Endothelial cell of umbilical vein (primary cell): ENCODE measurements around the gene PARP16. TPM values are rescaled to one million over a fixed set of nuclear protein-coding genes. Genes with fewer than 3 reads are reported as not detected.
A peak's percentile ranks its signal among the peaks of the same experiment; 100 is the strongest.

Source experiments
- BruUV-seq: library from RNA; stranded (reverse); fragments of 400-500 nt; replicated peaks from 2 replicates; lab custom pipeline; 2021; lab: Mats Ljungman, UMichigan
- CTCF ChIA-PET: fragments of 300-600, 350-600 bp; sonication (Branson Sonifier 250); formaldehyde crosslinking; loops from one replicate; lab custom pipeline; 2021; ENCODE audit warnings: antibody characterized with exemption, inconsistent platforms; lab: Charles Lee
- POLR2A ChIA-PET: fragments of 300-600, 350-600 bp; sonication (Branson Sonifier 250); formaldehyde crosslinking; loops from one replicate; lab custom pipeline; 2021; ENCODE audit warnings: antibody characterized with exemption, inconsistent platforms; lab: Charles Lee
- DNase-seq: peaks from one replicate; pipeline ENCODE4 v3.0.0-alpha.2; 2011; ENCODE audit warnings: low read depth, low spot score
- FAIRE-seq: peaks from 2 replicates; lab custom pipeline; 2011; peaks lifted over from hg19 to GRCh38; lab: Jason Lieb, UNC
- H2AFZ ChIP-seq: 2 replicates; pipeline ENCODE4 v1.6.0; 2012; ENCODE audit warnings: low read depth, low read length, control low read depth, inconsistent platforms
- H3K27ac ChIP-seq: 2 replicates; pipeline ENCODE4 v1.5.1; 2011; ENCODE audit warnings: low read depth, mild to moderate bottlenecking, control low read depth, low read length, moderate library complexity; ENCODE audit not compliant: insufficient read depth
- H3K27me3 ChIP-seq, 2 experiments: 2 replicates each; pipeline versions ENCODE4 v1.6.0 to v1.6.1; 2011; ENCODE audit warnings: low read length in 2 of 2, mixed read lengths in 1 of 2; ENCODE audit not compliant: control insufficient read depth in 2 of 2, insufficient read depth in 2 of 2
- H3K36me3 ChIP-seq, 2 experiments: 2 replicates in 1 of 2; 3 replicates in 1 of 2; pipeline ENCODE4 v1.5.1; 2011; ENCODE audit warnings: low read length in 2 of 2, mild to moderate bottlenecking in 1 of 2, moderate library complexity in 1 of 2; ENCODE audit not compliant: control insufficient read depth in 2 of 2, insufficient read depth in 2 of 2; ENCODE audit errors: extremely low read depth in 1 of 2
- H3K4me1 ChIP-seq: 3 replicates; pipeline ENCODE4 v1.5.1; 2011; ENCODE audit warnings: mild to moderate bottlenecking, low read length; ENCODE audit not compliant: control insufficient read depth, insufficient read depth; ENCODE audit errors: extremely low read depth
- H3K4me2 ChIP-seq: 2 replicates; pipeline ENCODE4 v1.6.1; 2011; ENCODE audit warnings: low read length, control low read depth, mixed read lengths; ENCODE audit not compliant: insufficient read depth
- H3K4me3 ChIP-seq, 3 experiments: fragments of 200-600 bp in 1 of 3; sonication (generic), shearing (Covaris generic) in 1 of 3; replicated peaks in 1 of 3; 2 replicates each; pipeline ENCODE4 v1.5.1; 2011 to 2016; ENCODE audit warnings: control low read depth in 3 of 3, low read length in 3 of 3, mild to moderate bottlenecking in 2 of 3, inconsistent platforms in 1 of 3, low read depth in 1 of 3, moderate library complexity in 1 of 3; ENCODE audit not compliant: insufficient read depth in 1 of 3
- H3K79me2 ChIP-seq: 2 replicates; pipeline ENCODE4 v1.6.0; 2012; ENCODE audit warnings: low read length, inconsistent platforms; ENCODE audit not compliant: control insufficient read depth, insufficient read depth
- H3K9ac ChIP-seq: replicated peaks from 2 replicates; pipeline ENCODE3; 2011; ENCODE audit warnings: low read length, control low read depth; ENCODE audit not compliant: insufficient read depth; ENCODE audit errors: extremely low read depth
- H3K9me1 ChIP-seq: replicated peaks from 3 replicates; pipeline ENCODE4 v1.6.0; 2011; ENCODE audit warnings: mild to moderate bottlenecking, low read length; ENCODE audit not compliant: control insufficient read depth, insufficient read depth; ENCODE audit errors: extremely low read depth
- H3K9me3 ChIP-seq: replicated peaks from 2 replicates; pipeline ENCODE4 v1.5.1; 2012; ENCODE audit warnings: low read length, inconsistent platforms; ENCODE audit not compliant: control insufficient read depth, insufficient read depth
- H4K20me1 ChIP-seq: replicated peaks from 2 replicates; pipeline ENCODE3; 2011; ENCODE audit warnings: mild to moderate bottlenecking, low read length; ENCODE audit not compliant: control insufficient read depth, insufficient read depth; ENCODE audit errors: extremely low read depth
- CTCF ChIP-seq, 2 donors: IDR thresholded peaks; 1 replicate in 1 of 2; 2 replicates in 1 of 2; pipeline ENCODE4 v1.5.1; 2011; ENCODE audit warnings: low read length in 2 of 2, mild to moderate bottlenecking in 2 of 2, moderate library complexity in 2 of 2, control low read depth in 1 of 2, inconsistent platforms in 1 of 2, low read depth in 1 of 2; ENCODE audit not compliant: insufficient read depth in 1 of 2; ENCODE audit errors: extremely low read depth in 1 of 2
- EZH2 ChIP-seq: IDR thresholded peaks from 2 replicates; pipeline ENCODE4 v1.6.1; 2012; ENCODE audit warnings: borderline replicate concordance, low read depth, mild to moderate bottlenecking, moderate library complexity, low read length, inconsistent platforms; ENCODE audit not compliant: severe bottlenecking
- FOS ChIP-seq: IDR thresholded peaks from 2 replicates; pipeline ENCODE4 v1.6.1; 2011; ENCODE audit warnings: mild to moderate bottlenecking, low read length, moderate library complexity, borderline replicate concordance; ENCODE audit not compliant: insufficient read depth
- GATA2 ChIP-seq: IDR thresholded peaks from 2 replicates; pipeline ENCODE4 v1.7.0; 2011; ENCODE audit warnings: low read depth, mild to moderate bottlenecking, moderate library complexity, mixed read lengths, low read length; ENCODE audit not compliant: insufficient read length, insufficient read depth
- JUN ChIP-seq: IDR thresholded peaks from 2 replicates; pipeline ENCODE4 v1.6.1; 2011; ENCODE audit warnings: borderline replicate concordance, low read depth; ENCODE audit not compliant: insufficient read length, insufficient read depth
- MYC ChIP-seq: IDR thresholded peaks from one replicate; pipeline ENCODE4 v1.6.1; 2011; ENCODE audit warnings: mild to moderate bottlenecking, low read depth, low read length
- POLR2A ChIP-seq: IDR thresholded peaks from 2 replicates; pipeline ENCODE4 v1.6.1; 2012; ENCODE audit warnings: low read depth, mild to moderate bottlenecking, control low read depth, low read length
- POLR2AphosphoS5 ChIP-seq: IDR thresholded peaks from 2 replicates; pipeline ENCODE4 v1.6.1; 2012; ENCODE audit warnings: low read depth, mild to moderate bottlenecking, control low read depth, low read length, moderate library complexity; ENCODE audit not compliant: insufficient read depth
- dilution Hi-C: fragments of 300-500 bp; cut with MboI; formaldehyde crosslinking; loops from one replicate; pipeline ENCODE4 v1.15.0; 2019; ENCODE audit warnings: low sequenced_read_pairs; ENCODE audit not compliant: extremely low pct_ligation_motif_present
- intact Hi-C: fragments of 100-400 bp; cut with micrococcal nuclease; formaldehyde crosslinking; loops from one replicate; pipeline ENCODE4 v1.10.0; 2022
- polyA plus RNA-seq, 4 experiments: library from polyadenylated mRNA; depleted of rRNA in 3 of 4; stranded (reverse) in 3 of 4; unstranded in 1 of 4; fragments of >200 nt; gene quantifications; 2 replicates each; pipeline versions ENCODE4 v1.2.1 to v1.2.3, GENCODE V29; 2011 to 2012; ENCODE audit warnings: missing spikeins in 1 of 4
- total RNA-seq: library from RNA; stranded (reverse); gene quantifications from 2 replicates; pipeline ENCODE4 v1.2.3, GENCODE V29; 2021
- TF ChIP-seq, protein P1 (sequence below): IDR thresholded peaks from 2 replicates; pipeline ENCODE4 v1.6.1; 2011; ENCODE audit not compliant: insufficient read depth, insufficient read length

Gene PARP16
- total and polyA plus RNA-seq, 2 donors (not counting 3 experiments of a cell fraction or from before 2014, with no cell fraction given): 3.9 to 6.3 TPM

DNA sequence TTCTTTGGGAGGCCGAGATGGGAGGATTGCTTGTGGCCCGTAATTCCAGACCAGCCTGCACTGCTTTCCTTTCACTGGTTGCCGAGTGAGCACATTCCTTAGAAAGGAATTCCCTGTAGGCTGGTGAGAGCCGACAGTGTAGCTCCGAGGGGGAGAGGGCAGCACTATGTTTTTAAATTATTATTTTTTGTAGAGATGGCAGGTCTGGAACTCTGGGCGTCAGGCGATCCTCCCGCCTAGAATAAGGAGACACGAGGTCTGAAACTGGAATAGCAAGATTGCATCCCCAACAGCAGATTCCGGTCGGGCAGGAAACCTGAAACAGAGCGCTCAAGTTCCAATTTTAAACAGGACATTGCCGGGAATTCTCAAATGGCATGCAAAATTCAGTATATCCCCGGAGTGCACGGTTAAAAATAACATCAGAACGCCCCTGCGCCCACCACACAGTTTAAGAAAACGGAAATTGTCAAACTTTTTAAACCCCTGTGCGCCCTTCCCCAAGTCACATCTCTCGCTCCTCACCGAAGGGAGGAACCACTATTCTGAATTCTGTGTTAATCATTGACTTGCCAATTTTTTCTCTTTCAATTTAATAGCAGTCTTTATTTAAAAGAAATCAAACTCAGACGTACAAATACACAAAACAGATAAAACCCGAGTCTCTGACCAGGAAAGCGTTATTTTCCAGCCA is 17.2 kb upstream of the PARP16 start:
- Histone ChIP-seq H3K36me3 (no peaks in the 10 kb centered on the region), H4K20me1 (no peaks in the 10 kb centered on the region), H3K4me2 (peak overlapping the region; percentile 99), H3K4me1 (peaks cover 9% of the 10 kb centered on the region), H3K9me1 (no peaks in the 10 kb centered on the region), H3K27ac (peak overlapping the region; percentile 100), H3K9me3 (no peaks in the 10 kb centered on the region), H3K27me3 (peaks cover 0 to 2% of the 10 kb centered on the region in 2 experiments), H3K9ac (peak overlapping the region; percentile 98), H3K4me3 (peak overlapping the region; percentile 49 to 82 (median 53)), H3K79me2 (no peaks in the 10 kb centered on the region), H2AFZ (peak overlapping the region; percentile 99)
- TF ChIP-seq MYC (no peak), CTCF (IDR thresholded peaks at IDR 0.05; ENCODE audit: extremely low read depth in 1 of 2, insufficient read depth in 1 of 2, low read depth in 1 of 2, low read length in 2 of 2) (no peak), EZH2 (no peak), JUN (no peak), GATA2 (no peak), POLR2AphosphoS5 (no peak), FOS (no peak), POLR2A (no peak)
- TF ChIP-seq, protein P1, sequence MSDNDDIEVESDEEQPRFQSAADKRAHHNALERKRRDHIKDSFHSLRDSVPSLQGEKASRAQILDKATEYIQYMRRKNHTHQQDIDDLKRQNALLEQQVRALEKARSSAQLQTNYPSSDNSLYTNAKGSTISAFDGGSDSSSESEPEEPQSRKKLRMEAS: no peak
- BruUV-seq: no TSS peak
- peak; percentile 53 for DNase-seq
- intact Hi-C loops: loop anchor here (1.0 to 2.0 kb wide), 2 partner anchors 8 to 119 kb away; partner anchors contain the start of genes CLPX and RNU5A-1
- dilution Hi-C loops: no loop called here
- CTCF ChIA-PET: interaction anchor here (0.8 to 2.1 kb wide), 7 partner anchors 9 to 118 kb away, joined by 3 to 14 read pairs (median 4); partner anchors contain the start of genes CLPX and PARP16
- no peak for FAIRE-seq
- POLR2A ChIA-PET: interaction anchor here (0.6 to 1.5 kb wide), 13 partner anchors 12 to 193 kb away, joined by 3 to 19 read pairs (median 6); partner anchors contain the start of genes CLPX and PARP16
